ENCODE results near the gene BLM. TPM values are rescaled to one million over a fixed set of nuclear protein-coding genes. Genes with fewer than 3 reads are reported as not detected.
"Not testable (repeated sequence)": the region's sequence is repeated elsewhere in the genome, so short reads cannot be mapped to it uniquely, and the experiment has no call there.

BLM gene
- total RNA-seq, 2 donors from 2014 or later: 29.6 to 34.9 TPM

- Histone ChIP-seq H3K27ac (ENCODE audit: low read depth, low read length) (no peak overlapping the region), H3K4me1 (ENCODE audit: control insufficient read depth, insufficient read depth, low read length) (no peaks in the 10 kb centered on the region), H3K9ac (ENCODE audit: extremely low read depth, low read length, poor library complexity, severe bottlenecking) (no peak overlapping the region), H3K36me3 (ENCODE audit: control insufficient read depth, insufficient read depth, low read length) (no peaks in the 10 kb centered on the region), H3K4me3 (ENCODE audit: low read length) (no peak overlapping the region), H3K27me3 (ENCODE audit: control insufficient read depth, insufficient read depth, low read length, poor library complexity, severe bottlenecking) (no peaks in the 10 kb centered on the region), H3K9me3 (ENCODE audit: control insufficient read depth, low read length) (no peaks in the 10 kb centered on the region)
- Mint-ChIP-seq H3K27me3 (ENCODE audit: insufficient read depth) (peaks cover 6% of the 10 kb centered on the region), H3K4me3 (no peak overlapping the region), H3K4me1 (peaks cover 5% of the 10 kb centered on the region), H3K9me3 (peaks cover 4% of the 10 kb centered on the region), H3K27ac (no peak overlapping the region), H3K36me3 (ENCODE audit: low read depth) (no peaks in the 10 kb centered on the region)
- TF ChIP-seq, protein P1, sequence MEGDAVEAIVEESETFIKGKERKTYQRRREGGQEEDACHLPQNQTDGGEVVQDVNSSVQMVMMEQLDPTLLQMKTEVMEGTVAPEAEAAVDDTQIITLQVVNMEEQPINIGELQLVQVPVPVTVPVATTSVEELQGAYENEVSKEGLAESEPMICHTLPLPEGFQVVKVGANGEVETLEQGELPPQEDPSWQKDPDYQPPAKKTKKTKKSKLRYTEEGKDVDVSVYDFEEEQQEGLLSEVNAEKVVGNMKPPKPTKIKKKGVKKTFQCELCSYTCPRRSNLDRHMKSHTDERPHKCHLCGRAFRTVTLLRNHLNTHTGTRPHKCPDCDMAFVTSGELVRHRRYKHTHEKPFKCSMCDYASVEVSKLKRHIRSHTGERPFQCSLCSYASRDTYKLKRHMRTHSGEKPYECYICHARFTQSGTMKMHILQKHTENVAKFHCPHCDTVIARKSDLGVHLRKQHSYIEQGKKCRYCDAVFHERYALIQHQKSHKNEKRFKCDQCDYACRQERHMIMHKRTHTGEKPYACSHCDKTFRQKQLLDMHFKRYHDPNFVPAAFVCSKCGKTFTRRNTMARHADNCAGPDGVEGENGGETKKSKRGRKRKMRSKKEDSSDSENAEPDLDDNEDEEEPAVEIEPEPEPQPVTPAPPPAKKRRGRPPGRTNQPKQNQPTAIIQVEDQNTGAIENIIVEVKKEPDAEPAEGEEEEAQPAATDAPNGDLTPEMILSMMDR (conservative IDR thresholded peaks at IDR 0.05): no peak
- no peak for DNase-seq
- 89 to 90% methylated on average over 3 of the region's 3 CpGs for WGBS, 2 experiments (ENCODE audit: insufficient coverage in 1 of 2, insufficient read length in 1 of 2)
Observed at GRCh38 chr15:90686435-90687218, 30.5 kb upstream of the BLM start.

- not testable (repeated sequence) for H3K36me3 ChIP-seq (ENCODE audit: control insufficient read depth, insufficient read depth, low read length); H3K4me1 ChIP-seq (ENCODE audit: control insufficient read depth, insufficient read depth, low read length); H3K27ac ChIP-seq (ENCODE audit: low read depth, low read length); DNase-seq; H3K4me1 Mint-ChIP-seq; H3K27me3 Mint-ChIP-seq (ENCODE audit: insufficient read depth); H3K9ac ChIP-seq (ENCODE audit: extremely low read depth, low read length, poor library complexity, severe bottlenecking); H3K27ac Mint-ChIP-seq; H3K36me3 Mint-ChIP-seq (ENCODE audit: low read depth); H3K4me3 Mint-ChIP-seq; H3K27me3 ChIP-seq (ENCODE audit: control insufficient read depth, insufficient read depth, low read length, poor library complexity, severe bottlenecking); H3K4me3 ChIP-seq (ENCODE audit: low read length); H3K9me3 ChIP-seq (ENCODE audit: control insufficient read depth, low read length); H3K9me3 Mint-ChIP-seq
- WGBS, 2 experiments (ENCODE audit: insufficient coverage in 1 of 2, insufficient read length in 1 of 2): 66 to 84% methylated on average over 2 to 5 of the region's 6 CpGs
Observed at GRCh38 chr15:90689326-90689961, 27.7 kb upstream of the BLM start.

- Mint-ChIP-seq H3K9me3 (peaks cover 4% of the 10 kb centered on the region), H3K4me3 (no peak overlapping the region), H3K4me1 (no peaks in the 10 kb centered on the region), H3K27me3 (ENCODE audit: insufficient read depth) (no peaks in the 10 kb centered on the region), H3K36me3 (ENCODE audit: low read depth) (no peaks in the 10 kb centered on the region), H3K27ac (no peak overlapping the region)
- Histone ChIP-seq H3K36me3 (ENCODE audit: control insufficient read depth, insufficient read depth, low read length) (no peaks in the 10 kb centered on the region), H3K27ac (ENCODE audit: low read depth, low read length) (no peak overlapping the region), H3K27me3 (ENCODE audit: control insufficient read depth, insufficient read depth, low read length, poor library complexity, severe bottlenecking) (no peaks in the 10 kb centered on the region), H3K4me1 (ENCODE audit: control insufficient read depth, insufficient read depth, low read length) (no peaks in the 10 kb centered on the region), H3K9ac (ENCODE audit: extremely low read depth, low read length, poor library complexity, severe bottlenecking) (no peak overlapping the region), H3K9me3 (ENCODE audit: control insufficient read depth, low read length) (no peaks in the 10 kb centered on the region), H3K4me3 (ENCODE audit: low read length) (no peak overlapping the region)
- 93 to 100% methylated on average over 2 of the region's 2 CpGs for WGBS, 2 experiments (ENCODE audit: insufficient coverage in 1 of 2, insufficient read length in 1 of 2)
- TF ChIP-seq, protein P1 (conservative IDR thresholded peaks at IDR 0.05): no peak
- no peak for DNase-seq
Observed at GRCh38 chr15:90690585-90690984, 26.6 kb upstream of the BLM start.

Measured in endodermal cell (in vitro differentiated cells).